WTC11 (cell line): Measurements from ENCODE around the gene FBXL13.
"Not testable (repeated sequence)": the region's sequence is repeated elsewhere in the genome, so short reads cannot be mapped to it uniquely, and the experiment has no call there.

ENCODE experiments used
- CBFB ChIP-seq: sonication (generic); formaldehyde crosslinking; IDR thresholded peaks from 2 replicates; pipeline ENCODE4 v1.8.1; 2022; ENCODE audit warnings: mild to moderate bottlenecking, low read depth, missing genetic modification reagents
- FOXJ3 ChIP-seq: sonication (generic); formaldehyde crosslinking; IDR thresholded peaks from 2 replicates; pipeline ENCODE4 v1.9.0; 2021; ENCODE audit warnings: missing genetic modification reagents, mild to moderate bottlenecking, borderline replicate concordance
- FOXP1 ChIP-seq: sonication (generic); formaldehyde crosslinking; IDR thresholded peaks from 2 replicates; pipeline ENCODE4 v1.8.0; 2022; ENCODE audit warnings: missing genetic modification reagents, mild to moderate bottlenecking, moderate library complexity, borderline replicate concordance
- MXD4 ChIP-seq: fragments of 250-450 bp; sonication (Bioruptor Pico); IDR thresholded peaks from 2 replicates; pipeline ENCODE4 v1.8.0; 2021; ENCODE audit warnings: mild to moderate bottlenecking, moderate library complexity, borderline replicate concordance
- NFE2L1 ChIP-seq: sonication (generic); formaldehyde crosslinking; IDR thresholded peaks from 2 replicates; pipeline ENCODE4 v1.8.1; 2023; ENCODE audit warnings: missing genetic modification reagents
- NR2C2 ChIP-seq: sonication (generic); formaldehyde crosslinking; IDR thresholded peaks from 2 replicates; pipeline ENCODE4 v1.8.0; 2022; ENCODE audit warnings: mild to moderate bottlenecking, missing genetic modification reagents
- RELA ChIP-seq: sonication (generic); formaldehyde crosslinking; IDR thresholded peaks from 2 replicates; pipeline ENCODE4 v1.8.1; 2022; ENCODE audit warnings: missing genetic modification reagents, mild to moderate bottlenecking, borderline replicate concordance
- TEAD1 ChIP-seq: sonication (generic); formaldehyde crosslinking; IDR thresholded peaks from 2 replicates; pipeline ENCODE4 v1.8.0; 2022; ENCODE audit warnings: mild to moderate bottlenecking, missing genetic modification reagents
- ZBTB21 ChIP-seq: sonication (generic); formaldehyde crosslinking; IDR thresholded peaks from 2 replicates; pipeline ENCODE4 v1.8.1; 2023; ENCODE audit warnings: mild to moderate bottlenecking, missing genetic modification reagents, borderline replicate concordance
- TF ChIP-seq, protein P1 (sequence below): fragments of 200-600 bp; IDR thresholded peaks from 2 replicates; pipeline ENCODE4 v1.8.0; 2022; ENCODE audit warnings: antibody characterized with exemption
- TF ChIP-seq, protein P2 (sequence below): sonication (generic); formaldehyde crosslinking; IDR thresholded peaks from 2 replicates; pipeline ENCODE4 v1.8.0; 2022; ENCODE audit warnings: mild to moderate bottlenecking, missing genetic modification reagents
- TF ChIP-seq, protein P3 (sequence below): sonication (generic); formaldehyde crosslinking; IDR thresholded peaks from 2 replicates; pipeline ENCODE4 v1.8.0; 2022; ENCODE audit warnings: mild to moderate bottlenecking, missing genetic modification reagents
- TF ChIP-seq, protein P4 (sequence below): sonication (generic); formaldehyde crosslinking; IDR thresholded peaks from 2 replicates; pipeline ENCODE4 v1.8.1; 2023; ENCODE audit warnings: mild to moderate bottlenecking, moderate library complexity, missing genetic modification reagents

DNA sequence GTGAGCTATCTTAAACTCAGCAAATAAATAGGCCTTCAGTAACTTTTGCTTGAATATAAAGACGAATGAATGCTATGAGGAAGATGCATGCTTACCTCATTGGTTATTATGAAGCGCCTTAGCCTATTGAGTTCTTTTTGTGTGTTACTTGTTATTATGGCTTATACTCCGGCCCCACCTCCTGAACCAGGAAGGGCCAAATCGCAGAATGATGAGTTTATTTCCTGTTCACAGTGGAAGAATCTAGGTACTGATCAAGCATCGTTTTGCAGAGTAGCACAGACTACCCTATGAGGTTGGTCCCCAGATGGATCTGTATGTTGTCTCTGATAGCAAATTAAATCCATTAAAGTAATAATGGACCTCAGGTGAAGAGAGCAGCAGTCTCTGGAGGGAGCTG lies 283.2 kb downstream of the FBXL13 start:
- TF ChIP-seq, protein P1, sequence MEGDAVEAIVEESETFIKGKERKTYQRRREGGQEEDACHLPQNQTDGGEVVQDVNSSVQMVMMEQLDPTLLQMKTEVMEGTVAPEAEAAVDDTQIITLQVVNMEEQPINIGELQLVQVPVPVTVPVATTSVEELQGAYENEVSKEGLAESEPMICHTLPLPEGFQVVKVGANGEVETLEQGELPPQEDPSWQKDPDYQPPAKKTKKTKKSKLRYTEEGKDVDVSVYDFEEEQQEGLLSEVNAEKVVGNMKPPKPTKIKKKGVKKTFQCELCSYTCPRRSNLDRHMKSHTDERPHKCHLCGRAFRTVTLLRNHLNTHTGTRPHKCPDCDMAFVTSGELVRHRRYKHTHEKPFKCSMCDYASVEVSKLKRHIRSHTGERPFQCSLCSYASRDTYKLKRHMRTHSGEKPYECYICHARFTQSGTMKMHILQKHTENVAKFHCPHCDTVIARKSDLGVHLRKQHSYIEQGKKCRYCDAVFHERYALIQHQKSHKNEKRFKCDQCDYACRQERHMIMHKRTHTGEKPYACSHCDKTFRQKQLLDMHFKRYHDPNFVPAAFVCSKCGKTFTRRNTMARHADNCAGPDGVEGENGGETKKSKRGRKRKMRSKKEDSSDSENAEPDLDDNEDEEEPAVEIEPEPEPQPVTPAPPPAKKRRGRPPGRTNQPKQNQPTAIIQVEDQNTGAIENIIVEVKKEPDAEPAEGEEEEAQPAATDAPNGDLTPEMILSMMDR: not testable (repeated sequence)
- TF ChIP-seq FOXJ3 (CRISPR knock-in tag); NFE2L1 (CRISPR knock-in tag); MXD4 (CRISPR knock-in tag); RELA (CRISPR knock-in tag); TEAD1 (CRISPR knock-in tag); NR2C2 (CRISPR knock-in tag); FOXP1 (CRISPR knock-in tag); CBFB; ZBTB21 (CRISPR knock-in tag): not testable (repeated sequence)
- TF ChIP-seq, protein P2, sequence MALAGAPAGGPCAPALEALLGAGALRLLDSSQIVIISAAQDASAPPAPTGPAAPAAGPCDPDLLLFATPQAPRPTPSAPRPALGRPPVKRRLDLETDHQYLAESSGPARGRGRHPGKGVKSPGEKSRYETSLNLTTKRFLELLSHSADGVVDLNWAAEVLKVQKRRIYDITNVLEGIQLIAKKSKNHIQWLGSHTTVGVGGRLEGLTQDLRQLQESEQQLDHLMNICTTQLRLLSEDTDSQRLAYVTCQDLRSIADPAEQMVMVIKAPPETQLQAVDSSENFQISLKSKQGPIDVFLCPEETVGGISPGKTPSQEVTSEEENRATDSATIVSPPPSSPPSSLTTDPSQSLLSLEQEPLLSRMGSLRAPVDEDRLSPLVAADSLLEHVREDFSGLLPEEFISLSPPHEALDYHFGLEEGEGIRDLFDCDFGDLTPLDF (CRISPR knock-in tag): not testable (repeated sequence)
- TF ChIP-seq, protein P3, sequence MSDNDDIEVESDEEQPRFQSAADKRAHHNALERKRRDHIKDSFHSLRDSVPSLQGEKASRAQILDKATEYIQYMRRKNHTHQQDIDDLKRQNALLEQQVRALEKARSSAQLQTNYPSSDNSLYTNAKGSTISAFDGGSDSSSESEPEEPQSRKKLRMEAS (CRISPR knock-in tag): not testable (repeated sequence)
- TF ChIP-seq, protein P4, sequence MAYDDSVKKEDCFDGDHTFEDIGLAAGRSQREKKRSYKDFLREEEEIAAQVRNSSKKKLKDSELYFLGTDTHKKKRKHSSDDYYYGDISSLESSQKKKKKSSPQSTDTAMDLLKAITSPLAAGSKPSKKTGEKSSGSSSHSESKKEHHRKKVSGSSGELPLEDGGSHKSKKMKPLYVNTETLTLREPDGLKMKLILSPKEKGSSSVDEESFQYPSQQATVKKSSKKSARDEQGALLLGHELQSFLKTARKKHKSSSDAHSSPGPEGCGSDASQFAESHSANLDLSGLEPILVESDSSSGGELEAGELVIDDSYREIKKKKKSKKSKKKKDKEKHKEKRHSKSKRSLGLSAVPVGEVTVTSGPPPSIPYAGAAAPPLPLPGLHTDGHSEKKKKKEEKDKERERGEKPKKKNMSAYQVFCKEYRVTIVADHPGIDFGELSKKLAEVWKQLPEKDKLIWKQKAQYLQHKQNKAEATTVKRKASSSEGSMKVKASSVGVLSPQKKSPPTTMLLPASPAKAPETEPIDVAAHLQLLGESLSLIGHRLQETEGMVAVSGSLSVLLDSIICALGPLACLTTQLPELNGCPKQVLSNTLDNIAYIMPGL: not testable (repeated sequence)
